HepG2 (cell line): Measurements from ENCODE around the gene NPFFR1. TPM values are rescaled to one million over a fixed set of nuclear protein-coding genes. Genes with fewer than 3 reads are reported as not detected.

ENCODE experiments used
- ATAC-seq: fragments of 200-7000 bp; cut with Tn5 transposase; 3 replicates; pipeline ENCODE4 v1.9.1; 2020; ENCODE audit warnings: mild to moderate bottlenecking, moderate library complexity
- BruUV-seq: library from RNA; stranded (reverse); fragments of 400-500 nt; replicated peaks from 2 replicates; lab custom pipeline; 2021; lab: Mats Ljungman, UMichigan
- CTCF ChIA-PET: fragments of 300-600 bp; formaldehyde crosslinking; extraction: SDS; loops from one replicate; lab custom pipeline; 2021; ENCODE audit warnings: low total read pairs, inconsistent platforms, low intra/inter-chr PET ratio; lab: Yijun Ruan, JAX
- POLR2A ChIA-PET: fragments of 350-600 bp; sonication (Branson Sonifier 250); formaldehyde crosslinking; loops from one replicate; lab custom pipeline; 2020; ENCODE audit warnings: antibody characterized with exemption, inconsistent platforms; lab: Yijun Ruan, JAX
- DNase-seq: peaks from one replicate; pipeline ENCODE4 v3.0.0-alpha.2; 2015; ENCODE audit warnings: low spot score
- FAIRE-seq: peaks from 3 replicates; lab custom pipeline; 2011; peaks lifted over from hg19 to GRCh38; lab: Jason Lieb, UNC
- H2AFZ ChIP-seq: one replicate; pipeline ENCODE4 v1.6.1; 2011; ENCODE audit warnings: low read length, inconsistent platforms
- H3K27ac ChIP-seq: fragments of 300-600 bp; 3 replicates; pipeline ENCODE4 v1.8.0; 2011; ENCODE audit warnings: mixed run types, mild to moderate bottlenecking, mixed read lengths, low read length, inconsistent platforms; ENCODE audit not compliant: insufficient read depth; ENCODE audit errors: extremely low read length
- H3K27me3 ChIP-seq, 2 experiments: fragments of 200-600 bp in 1 of 2; 2 replicates in 1 of 2; 3 replicates in 1 of 2; pipeline versions ENCODE4 v1.6.0 to v1.8.0; 2011; ENCODE audit warnings: low read length in 2 of 2, mild to moderate bottlenecking in 2 of 2, moderate library complexity in 2 of 2, inconsistent platforms in 1 of 2; ENCODE audit not compliant: insufficient read depth in 2 of 2, control insufficient read depth in 1 of 2
- H3K36me3 ChIP-seq, 2 experiments: fragments of 200-600 bp in 1 of 2; replicated peaks in 1 of 2; 2 replicates in 1 of 2; 3 replicates in 1 of 2; pipeline versions ENCODE4 v1.5.1 to v1.8.0; 2011; ENCODE audit warnings: low read length in 2 of 2, inconsistent platforms in 1 of 2; ENCODE audit not compliant: insufficient read depth in 2 of 2, control insufficient read depth in 1 of 2
- H3K4me1 ChIP-seq: 2 replicates; pipeline ENCODE4 v1.5.1; 2012; ENCODE audit warnings: low read length, inconsistent platforms; ENCODE audit not compliant: insufficient read depth
- H3K4me2 ChIP-seq: 2 replicates; pipeline ENCODE4 v1.6.0; 2011; ENCODE audit warnings: low read depth, low read length, inconsistent platforms
- H3K4me3 ChIP-seq, 3 experiments: fragments of 200-600 bp in 1 of 3; sonication (generic), shearing (Covaris generic) in 1 of 3; replicated peaks in 1 of 3; 2 replicates each; pipeline ENCODE4 v1.5.1; 2011 to 2016; ENCODE audit warnings: low read length in 3 of 3, inconsistent platforms in 2 of 3, low read depth in 2 of 3, mild to moderate bottlenecking in 2 of 3, control low read depth in 1 of 3, mixed read lengths in 1 of 3; ENCODE audit not compliant: insufficient read depth in 1 of 3
- H3K79me2 ChIP-seq: one replicate; pipeline ENCODE4 v1.6.1; 2011; ENCODE audit warnings: low read length, inconsistent platforms; ENCODE audit not compliant: insufficient read depth
- H3K9ac ChIP-seq: 2 replicates; pipeline ENCODE4 v1.6.0; 2011; ENCODE audit warnings: mild to moderate bottlenecking, low read depth, low read length, inconsistent platforms; ENCODE audit not compliant: insufficient read depth
- H3K9me3 ChIP-seq: 2 replicates; pipeline ENCODE4 v1.5.1; 2012; ENCODE audit warnings: mild to moderate bottlenecking, low read length
- H4K20me1 ChIP-seq: 2 replicates; pipeline ENCODE4 v1.6.0; 2011; ENCODE audit warnings: inconsistent platforms, mild to moderate bottlenecking, low read length, moderate library complexity; ENCODE audit not compliant: insufficient read depth
- CC2D1A ChIP-seq: sonication (generic); formaldehyde crosslinking; IDR thresholded peaks from 2 replicates; pipeline ENCODE4 v1.8.1; 2023; ENCODE audit warnings: mild to moderate bottlenecking, missing genetic modification reagents
- CEBPZ ChIP-seq: IDR thresholded peaks from 2 replicates; pipeline ENCODE4 v1.6.1; 2012; ENCODE audit warnings: low read length, improper control_type of control experiment
- EHMT2 ChIP-seq: fragments of 200-600 bp; sonication (generic); IDR thresholded peaks from 2 replicates; pipeline ENCODE4 v1.7.0; 2017; ENCODE audit warnings: antibody characterized with exemption, low read depth, low read length, borderline replicate concordance
- NFE2 ChIP-seq: sonication (generic); formaldehyde crosslinking; IDR thresholded peaks from 2 replicates; pipeline ENCODE4 v1.4.0; 2020; ENCODE audit warnings: missing genetic modification reagents
- THRA ChIP-seq: sonication (generic); formaldehyde crosslinking; IDR thresholded peaks from 2 replicates; pipeline ENCODE4 v1.4.0; 2020; ENCODE audit warnings: missing genetic modification reagents, borderline replicate concordance
- YEATS2 ChIP-seq: sonication (generic); formaldehyde crosslinking; IDR thresholded peaks from 2 replicates; pipeline ENCODE4 v1.4.0; 2020; ENCODE audit warnings: missing genetic modification reagents, borderline replicate concordance
- ZNF30 ChIP-seq: sonication (generic); formaldehyde crosslinking; IDR thresholded peaks from 2 replicates; pipeline ENCODE4 v1.5.0; 2020; ENCODE audit warnings: mild to moderate bottlenecking, missing genetic modification reagents
- ZNF484 ChIP-seq: sonication (generic); formaldehyde crosslinking; IDR thresholded peaks from 2 replicates; pipeline ENCODE4 v1.5.1; 2020; ENCODE audit warnings: mild to moderate bottlenecking, low read depth, missing genetic modification reagents, borderline replicate concordance
- ZNF547 ChIP-seq: sonication (generic); formaldehyde crosslinking; IDR thresholded peaks from 2 replicates; pipeline ENCODE4 v1.5.1; 2020; ENCODE audit warnings: mild to moderate bottlenecking, missing genetic modification reagents
- ZNF660 ChIP-seq: sonication (generic); formaldehyde crosslinking; IDR thresholded peaks from 2 replicates; pipeline ENCODE4 v1.5.1; 2020; ENCODE audit warnings: mild to moderate bottlenecking, low read depth, missing genetic modification reagents, borderline replicate concordance
- ZNF761 ChIP-seq: sonication (generic); formaldehyde crosslinking; conservative IDR thresholded peaks from 2 replicates; pipeline ENCODE4 v1.4.0; 2020; ENCODE audit warnings: mild to moderate bottlenecking, missing genetic modification reagents
- WGBS: methylation state at CpG from one replicate; pipeline ENCODE4 v1.1.6; 2017; ENCODE audit warnings: low lambda C conversion rate; 5-methylcytosine and 5-hydroxymethylcytosine counted together
- in situ Hi-C: cut with HindIII; loops from 2 replicates; pipeline ENCODE4 v1.10.0; 2017; ENCODE audit warnings: low pct_unique_long_range_greater_than_20kb; ENCODE audit not compliant: extremely low pct_ligation_motif_present
- intact Hi-C: fragments of 100-400 bp; cut with micrococcal nuclease; formaldehyde crosslinking; loops from one replicate; pipeline ENCODE4 v1.10.0; 2022; ENCODE audit not compliant: unreplicated experiment
- polyA plus RNA-seq, 8 experiments: library from polyadenylated mRNA; depleted of rRNA in 3 of 8; stranded (reverse) in 7 of 8; unstranded in 1 of 8; fragments of >200 nt; fragmentation: Illumina TruSeq in 4 of 8; extraction: Trizol in 4 of 8; gene quantifications; 2 replicates each; pipeline versions ENCODE4 v1.2.1 to v1.2.3, GENCODE V29; 2011 to 2016; ENCODE audit warnings: low read depth in 4 of 8, missing spikeins in 1 of 8, mixed read lengths in 1 of 8; ENCODE audit not compliant: insufficient read depth in 1 of 8
- total RNA-seq, 5 experiments: library from RNA; depleted of rRNA; stranded (reverse); fragments of >200 nt; fragmentation: Illumina TruSeq; extraction: Trizol; gene quantifications; 2 replicates each; pipeline ENCODE4 v1.2.3, GENCODE V29; 2016; ENCODE audit warnings: low read depth in 1 of 5
- TF ChIP-seq, protein P1 (sequence below): sonication (generic); formaldehyde crosslinking; IDR thresholded peaks from 2 replicates; pipeline ENCODE4 v1.9.0; 2022; ENCODE audit warnings: low read depth, missing genetic modification reagents
- TF ChIP-seq, protein P2 (sequence below): sonication (generic); formaldehyde crosslinking; IDR thresholded peaks from 2 replicates; pipeline ENCODE4 v1.4.0; 2020; ENCODE audit warnings: missing genetic modification reagents

The NPFFR1 gene
- total and polyA plus RNA-seq, 2 of the 13 experiments (the other 11 are each of a cell fraction or from before 2014, with no cell fraction given), result under 0.01 TPM; not detected in 1

- ATAC-seq (no peak), DNase-seq (no peak), FAIRE-seq (no peak)
- in situ Hi-C loops (no loop called here), intact Hi-C loops (no loop called here)
- Histone ChIP-seq H3K36me3 (no peaks in the 10 kb centered on the region), H3K4me3 (no peak overlapping the region), H3K27me3 (peaks cover 2 to 3% of the 10 kb centered on the region in 2 experiments; a peak in 2 of 5 replicates), H2AFZ (no peak overlapping the region), H3K79me2 (no peaks in the 10 kb centered on the region), H3K4me2 (no peak overlapping the region), H3K9ac (no peak overlapping the region), H4K20me1 (no peaks in the 10 kb centered on the region), H3K4me1 (no peaks in the 10 kb centered on the region), H3K9me3 (peaks cover 6% of the 10 kb centered on the region), H3K27ac (no peak overlapping the region)
- CTCF ChIA-PET, result interaction anchor here (1.4 to 2.6 kb wide), 2 partner anchors 98 to 122 kb away, joined by 7 to 8 read pairs; no protein-coding TSS in a partner anchor
- POLR2A ChIA-PET, result interaction anchor here (1.3 to 1.9 kb wide), 3 partner anchors 32 to 98 kb away, joined by 3 to 9 read pairs (median 5); partner anchors contain the start of gene PPA1
- 85% methylated on average over 7 of the region's 7 CpGs for WGBS
- BruUV-seq, result no TSS peak
- TF ChIP-seq, protein P1, sequence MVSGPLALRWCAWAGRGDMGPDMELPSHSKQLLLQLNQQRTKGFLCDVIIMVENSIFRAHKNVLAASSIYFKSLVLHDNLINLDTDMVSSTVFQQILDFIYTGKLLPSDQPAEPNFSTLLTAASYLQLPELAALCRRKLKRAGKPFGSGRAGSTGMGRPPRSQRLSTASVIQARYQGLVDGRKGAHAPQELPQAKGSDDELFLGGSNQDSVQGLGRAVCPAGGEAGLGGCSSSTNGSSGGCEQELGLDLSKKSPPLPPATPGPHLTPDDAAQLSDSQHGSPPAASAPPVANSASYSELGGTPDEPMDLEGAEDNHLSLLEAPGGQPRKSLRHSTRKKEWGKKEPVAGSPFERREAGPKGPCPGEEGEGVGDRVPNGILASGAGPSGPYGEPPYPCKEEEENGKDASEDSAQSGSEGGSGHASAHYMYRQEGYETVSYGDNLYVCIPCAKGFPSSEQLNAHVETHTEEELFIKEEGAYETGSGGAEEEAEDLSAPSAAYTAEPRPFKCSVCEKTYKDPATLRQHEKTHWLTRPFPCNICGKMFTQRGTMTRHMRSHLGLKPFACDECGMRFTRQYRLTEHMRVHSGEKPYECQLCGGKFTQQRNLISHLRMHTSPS (CRISPR knock-in tag), result no peak
- TF ChIP-seq ZNF547, result no peak
- no peak for TF ChIP-seq ZNF30 (CRISPR knock-in tag)
- TF ChIP-seq EHMT2, result no peak
- no peak for TF ChIP-seq ZNF484
- TF ChIP-seq ZNF761 (CRISPR knock-in tag), result no peak
- no peak for TF ChIP-seq CC2D1A (CRISPR knock-in tag)
- TF ChIP-seq, protein P2, sequence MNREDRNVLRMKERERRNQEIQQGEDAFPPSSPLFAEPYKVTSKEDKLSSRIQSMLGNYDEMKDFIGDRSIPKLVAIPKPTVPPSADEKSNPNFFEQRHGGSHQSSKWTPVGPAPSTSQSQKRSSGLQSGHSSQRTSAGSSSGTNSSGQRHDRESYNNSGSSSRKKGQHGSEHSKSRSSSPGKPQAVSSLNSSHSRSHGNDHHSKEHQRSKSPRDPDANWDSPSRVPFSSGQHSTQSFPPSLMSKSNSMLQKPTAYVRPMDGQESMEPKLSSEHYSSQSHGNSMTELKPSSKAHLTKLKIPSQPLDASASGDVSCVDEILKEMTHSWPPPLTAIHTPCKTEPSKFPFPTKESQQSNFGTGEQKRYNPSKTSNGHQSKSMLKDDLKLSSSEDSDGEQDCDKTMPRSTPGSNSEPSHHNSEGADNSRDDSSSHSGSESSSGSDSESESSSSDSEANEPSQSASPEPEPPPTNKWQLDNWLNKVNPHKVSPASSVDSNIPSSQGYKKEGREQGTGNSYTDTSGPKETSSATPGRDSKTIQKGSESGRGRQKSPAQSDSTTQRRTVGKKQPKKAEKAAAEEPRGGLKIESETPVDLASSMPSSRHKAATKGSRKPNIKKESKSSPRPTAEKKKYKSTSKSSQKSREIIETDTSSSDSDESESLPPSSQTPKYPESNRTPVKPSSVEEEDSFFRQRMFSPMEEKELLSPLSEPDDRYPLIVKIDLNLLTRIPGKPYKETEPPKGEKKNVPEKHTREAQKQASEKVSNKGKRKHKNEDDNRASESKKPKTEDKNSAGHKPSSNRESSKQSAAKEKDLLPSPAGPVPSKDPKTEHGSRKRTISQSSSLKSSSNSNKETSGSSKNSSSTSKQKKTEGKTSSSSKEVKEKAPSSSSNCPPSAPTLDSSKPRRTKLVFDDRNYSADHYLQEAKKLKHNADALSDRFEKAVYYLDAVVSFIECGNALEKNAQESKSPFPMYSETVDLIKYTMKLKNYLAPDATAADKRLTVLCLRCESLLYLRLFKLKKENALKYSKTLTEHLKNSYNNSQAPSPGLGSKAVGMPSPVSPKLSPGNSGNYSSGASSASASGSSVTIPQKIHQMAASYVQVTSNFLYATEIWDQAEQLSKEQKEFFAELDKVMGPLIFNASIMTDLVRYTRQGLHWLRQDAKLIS, result no peak
- no peak for TF ChIP-seq CEBPZ
- no peak for TF ChIP-seq ZNF660 (CRISPR knock-in tag)
- no peak for TF ChIP-seq YEATS2 (CRISPR knock-in tag)
- no peak for TF ChIP-seq NFE2 (CRISPR knock-in tag)
- TF ChIP-seq THRA, result no peak
Measured at GRCh38 chr10:70266056-70266455, 17.7 kb downstream of the NPFFR1 start.
